GM19099 (cell line): ENCODE data around the gene SCIN.

Experiments
- POLR2A ChIP-seq: IDR thresholded peaks from 3 replicates; pipeline ENCODE4 v1.6.1; 2011; ENCODE audit warnings: low read depth; ENCODE audit not compliant: insufficient read length; ENCODE audit errors: extremely low read depth

The SCIN gene

GRCh38 chr7:12649348-12649747 is 78.8 kb downstream of the SCIN start:
- no peak for TF ChIP-seq POLR2A

GRCh38 chr7:12650080-12650479 is 79.6 kb downstream of the SCIN start:
- no peak for TF ChIP-seq POLR2A

- TF ChIP-seq POLR2A, result no peak
Observed at GRCh38 chr7:12653110-12653509, 82.6 kb downstream of the SCIN start.

GRCh38 chr7:12653518-12653917 is 83.0 kb downstream of the SCIN start:
- TF ChIP-seq POLR2A, result no peak

GRCh38 chr7:12655161-12655560 is 84.6 kb downstream of the SCIN start:
- no peak for TF ChIP-seq POLR2A

GRCh38 chr7:12661581-12661980 is 91.1 kb downstream of the SCIN start:
- TF ChIP-seq POLR2A, result no peak

GRCh38 chr7:12670000-12670729 is 99.6 kb downstream of the SCIN start:
- no peak for TF ChIP-seq POLR2A

- no peak for TF ChIP-seq POLR2A
Observed at GRCh38 chr7:12670743-12671520, 100.4 kb downstream of the SCIN start.

GRCh38 chr7:12674053-12674452 is 103.5 kb downstream of the SCIN start:
- no peak for TF ChIP-seq POLR2A

- TF ChIP-seq POLR2A, result no peak
Observed at GRCh38 chr7:12674861-12675260, 104.3 kb downstream of the SCIN start.

GRCh38 chr7:12683678-12684585 is 113.4 kb downstream of the SCIN start:
- TF ChIP-seq POLR2A, result no peak

GRCh38 chr7:12684733-12685132 is 114.2 kb downstream of the SCIN start:
- no peak for TF ChIP-seq POLR2A

GRCh38 chr7:12685550-12685949 is 115.0 kb downstream of the SCIN start:
- TF ChIP-seq POLR2A, result no peak

GRCh38 chr7:12686234-12686890 is 115.8 kb downstream of the SCIN start:
- TF ChIP-seq POLR2A, result no peak

- TF ChIP-seq POLR2A, result peak; percentile 37
Observed at GRCh38 chr7:12686891-12687717, 116.6 kb downstream of the SCIN start, which contains the start of gene ARL4A. Gene ARL4A (plus strand): TSS chr7:12687633. CDS start chr7:12688255, 622 bp downstream.
